HG02852 (cell line): ENCODE results near the gene HMOX2.

ENCODE experiments used
- ATAC-seq: cut with Tn5 transposase; IDR thresholded peaks from one replicate; pipeline ENCODE4 v1.9.1; 2021; ENCODE audit warnings: mild to moderate bottlenecking, moderate library complexity; ENCODE audit not compliant: unreplicated experiment

Gene HMOX2

GRCh38 chr16:4522051-4522581, 45.9 kb downstream of the HMOX2 start:
- ATAC-seq = no peak

GRCh38 chr16:4523686-4524085, 47.5 kb downstream of the HMOX2 start:
- no peak for ATAC-seq

- no peak for ATAC-seq
These were observed 48.4 kb downstream of the HMOX2 start for GRCh38 chr16:4524571-4524970.

- no peak for ATAC-seq
These were observed 48.9 kb downstream of the HMOX2 start for GRCh38 chr16:4525069-4525468.

GRCh38 chr16:4525634-4526277, 49.6 kb downstream of the HMOX2 start:
- no peak for ATAC-seq

- no peak for ATAC-seq
These were observed 53.2 kb downstream of the HMOX2 start for GRCh38 chr16:4529085-4530060.

GRCh38 chr16:4531811-4532210, 55.6 kb downstream of the HMOX2 start:
- ATAC-seq = no peak

GRCh38 chr16:4532238-4532637, 56.0 kb downstream of the HMOX2 start:
- ATAC-seq = no peak

GRCh38 chr16:4533490-4533889, 57.3 kb downstream of the HMOX2 start:
- ATAC-seq = no peak

GRCh38 chr16:4534151-4534790, 58.1 kb downstream of the HMOX2 start:
- no peak for ATAC-seq

GRCh38 chr16:4535627-4536108, 59.5 kb downstream of the HMOX2 start:
- ATAC-seq = no peak

GRCh38 chr16:4536391-4537106, 60.4 kb downstream of the HMOX2 start:
- no peak for ATAC-seq

- peak; percentile 33 for ATAC-seq
These were observed 61.5 kb downstream of the HMOX2 start for GRCh38 chr16:4537376-4538343.

GRCh38 chr16:4538350-4539235, 62.4 kb downstream of the HMOX2 start, which contains the start of gene CDIP1:
TSS of gene CDIP1 (minus strand) at chr16:4538773. CDS start at chr16:4514130, 24,643 bp downstream.
- ATAC-seq = peak; percentile 83

GRCh38 chr16:4539716-4540284, 63.6 kb downstream of the HMOX2 start:
- ATAC-seq = no peak

- no peak for ATAC-seq
These were observed 68.3 kb downstream of the HMOX2 start for GRCh38 chr16:4544473-4544872.

GRCh38 chr16:4548124-4548523, 71.9 kb downstream of the HMOX2 start:
- ATAC-seq = no peak

- no peak for ATAC-seq
These were observed 74.4 kb downstream of the HMOX2 start for GRCh38 chr16:4550591-4550990.
